Ishikawa (cell line): Measurements from ENCODE around the gene NUMA1.

Experiments used
- CEBPB ChIP-seq: IDR thresholded peaks from 2 replicates; pipeline ENCODE4 v1.6.1; 2012
- CREB1 ChIP-seq: IDR thresholded peaks from 2 replicates; pipeline ENCODE4 v1.6.1; 2012; ENCODE audit warnings: low read depth
- EP300 ChIP-seq: IDR thresholded peaks from 2 replicates; pipeline ENCODE4 v1.6.1; 2012; ENCODE audit warnings: borderline replicate concordance
- FOXM1 ChIP-seq: IDR thresholded peaks from 2 replicates; pipeline ENCODE4 v1.6.1; 2012; ENCODE audit warnings: low read depth, borderline replicate concordance
- NFIC ChIP-seq: IDR thresholded peaks from 2 replicates; pipeline ENCODE4 v1.6.1; 2012
- RAD21 ChIP-seq: IDR thresholded peaks from 2 replicates; pipeline ENCODE4 v1.6.1; 2012; ENCODE audit warnings: low read depth
- TAF1 ChIP-seq: IDR thresholded peaks from 2 replicates; pipeline ENCODE4 v1.6.1; 2012; ENCODE audit warnings: low read depth, mild to moderate bottlenecking
- TEAD4 ChIP-seq: IDR thresholded peaks from 2 replicates; pipeline ENCODE4 v1.6.1; 2012
- YY1 ChIP-seq: IDR thresholded peaks from 2 replicates; pipeline ENCODE4 v1.6.1; 2012; ENCODE audit warnings: low read depth
- ZBTB7A ChIP-seq: IDR thresholded peaks from 2 replicates; pipeline ENCODE4 v1.6.1; 2012; ENCODE audit warnings: low read depth
- TF ChIP-seq, protein P1 (sequence below): IDR thresholded peaks from 2 replicates; pipeline ENCODE4 v1.6.1; 2012; ENCODE audit warnings: low read depth, mild to moderate bottlenecking
- TF ChIP-seq, protein P2 (sequence below): IDR thresholded peaks from 2 replicates; pipeline ENCODE4 v1.6.1; 2012

DNA sequence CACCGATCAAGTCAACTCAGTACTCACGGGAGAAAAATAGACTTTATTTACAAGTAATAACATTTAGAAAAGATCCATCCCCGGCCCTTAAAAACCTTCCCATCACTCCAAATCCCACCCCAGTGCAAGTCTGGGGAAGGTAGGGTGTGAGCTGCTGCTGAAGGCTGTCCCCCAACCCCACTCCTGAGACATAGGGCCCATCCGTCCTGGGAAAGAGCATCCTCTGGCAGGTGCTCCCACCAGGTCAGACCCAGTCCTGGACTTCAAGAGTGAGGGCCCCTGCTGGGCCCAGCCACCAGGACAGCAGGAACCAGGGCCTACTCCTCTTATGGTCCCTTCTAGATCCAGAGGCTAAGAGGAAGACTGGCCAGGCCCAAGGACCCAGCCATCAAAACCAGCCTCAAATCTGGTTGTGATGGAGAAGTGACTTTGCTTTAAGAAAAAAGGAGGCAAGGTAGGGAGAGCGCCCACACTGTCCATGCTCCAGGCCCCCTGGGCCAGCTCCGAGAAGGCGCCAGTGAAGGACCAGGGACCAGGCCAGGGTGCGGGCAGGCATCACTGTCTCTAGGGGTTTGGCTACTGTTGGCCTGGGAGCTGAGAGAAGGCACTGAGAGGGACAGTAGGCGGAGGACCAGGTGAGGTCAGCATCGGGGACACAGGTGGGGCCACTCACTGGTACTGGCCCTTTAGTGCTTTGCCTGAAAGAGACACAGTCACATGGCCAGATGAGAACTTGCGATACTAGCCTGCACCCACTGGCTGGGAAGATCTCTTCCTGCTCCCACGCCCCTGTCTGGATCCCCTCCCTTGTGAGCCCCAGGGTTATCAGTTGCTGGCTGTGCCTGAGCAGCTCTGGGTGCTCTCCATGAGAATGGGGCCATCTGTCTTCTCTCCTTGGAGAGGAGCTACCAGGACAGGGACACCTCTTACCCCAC, 77.2 kb downstream of the NUMA1 start:
- TF ChIP-seq ZBTB7A (no peak), FOXM1 (no peak), TAF1 (no peak), RAD21 (no peak), EP300 (no peak), CREB1 (no peak), YY1 (no peak), CEBPB (no peak), TEAD4 (no peak), NFIC (no peak)
- TF ChIP-seq, protein P1, sequence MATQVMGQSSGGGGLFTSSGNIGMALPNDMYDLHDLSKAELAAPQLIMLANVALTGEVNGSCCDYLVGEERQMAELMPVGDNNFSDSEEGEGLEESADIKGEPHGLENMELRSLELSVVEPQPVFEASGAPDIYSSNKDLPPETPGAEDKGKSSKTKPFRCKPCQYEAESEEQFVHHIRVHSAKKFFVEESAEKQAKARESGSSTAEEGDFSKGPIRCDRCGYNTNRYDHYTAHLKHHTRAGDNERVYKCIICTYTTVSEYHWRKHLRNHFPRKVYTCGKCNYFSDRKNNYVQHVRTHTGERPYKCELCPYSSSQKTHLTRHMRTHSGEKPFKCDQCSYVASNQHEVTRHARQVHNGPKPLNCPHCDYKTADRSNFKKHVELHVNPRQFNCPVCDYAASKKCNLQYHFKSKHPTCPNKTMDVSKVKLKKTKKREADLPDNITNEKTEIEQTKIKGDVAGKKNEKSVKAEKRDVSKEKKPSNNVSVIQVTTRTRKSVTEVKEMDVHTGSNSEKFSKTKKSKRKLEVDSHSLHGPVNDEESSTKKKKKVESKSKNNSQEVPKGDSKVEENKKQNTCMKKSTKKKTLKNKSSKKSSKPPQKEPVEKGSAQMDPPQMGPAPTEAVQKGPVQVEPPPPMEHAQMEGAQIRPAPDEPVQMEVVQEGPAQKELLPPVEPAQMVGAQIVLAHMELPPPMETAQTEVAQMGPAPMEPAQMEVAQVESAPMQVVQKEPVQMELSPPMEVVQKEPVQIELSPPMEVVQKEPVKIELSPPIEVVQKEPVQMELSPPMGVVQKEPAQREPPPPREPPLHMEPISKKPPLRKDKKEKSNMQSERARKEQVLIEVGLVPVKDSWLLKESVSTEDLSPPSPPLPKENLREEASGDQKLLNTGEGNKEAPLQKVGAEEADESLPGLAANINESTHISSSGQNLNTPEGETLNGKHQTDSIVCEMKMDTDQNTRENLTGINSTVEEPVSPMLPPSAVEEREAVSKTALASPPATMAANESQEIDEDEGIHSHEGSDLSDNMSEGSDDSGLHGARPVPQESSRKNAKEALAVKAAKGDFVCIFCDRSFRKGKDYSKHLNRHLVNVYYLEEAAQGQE: no peak
- TF ChIP-seq, protein P2, sequence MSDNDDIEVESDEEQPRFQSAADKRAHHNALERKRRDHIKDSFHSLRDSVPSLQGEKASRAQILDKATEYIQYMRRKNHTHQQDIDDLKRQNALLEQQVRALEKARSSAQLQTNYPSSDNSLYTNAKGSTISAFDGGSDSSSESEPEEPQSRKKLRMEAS: no peak
